Heart right ventricle (tissue), 16 donors: ENCODE results near the gene MIGA2. TPM values are rescaled to one million over a fixed set of nuclear protein-coding genes. Genes with fewer than 3 reads are reported as not detected.
"Not testable (repeated sequence)": the region's sequence is repeated elsewhere in the genome, so short reads cannot be mapped to it uniquely, and the experiment has no call there.

Source experiments
- ATAC-seq, 8 donors: fragments of 200-7000 bp; cut with Tn5 transposase; one replicate each; pipeline ENCODE4 v1.9.1; 2020; ENCODE audit warnings: mild to moderate bottlenecking in 8 of 8, moderate library complexity in 8 of 8, moderate number of reproducible peaks in 1 of 8
- DNase-seq, 2 donors: peaks; one replicate each; pipeline ENCODE4 v3.0.0-alpha.2; 2020
- H3K27ac ChIP-seq, 10 donors: fragments of 200-600 bp; sonication (generic) in 2 of 10; one replicate each; pipeline versions ENCODE4 v1.5.0 to v1.8.0; 2020 to 2022; ENCODE audit warnings: mild to moderate bottlenecking in 3 of 10
- H3K27me3 ChIP-seq, 7 donors: fragments of 200-600 bp; one replicate each; pipeline ENCODE4 v1.8.0; 2021 to 2022; ENCODE audit warnings: mild to moderate bottlenecking in 2 of 7
- H3K36me3 ChIP-seq, 9 donors: fragments of 200-600 bp; sonication (generic) in 1 of 9; one replicate each; pipeline versions ENCODE4 v1.5.0 to v1.8.0; 2020 to 2022; ENCODE audit warnings: mild to moderate bottlenecking in 2 of 9
- H3K4me1 ChIP-seq, 9 donors: fragments of 200-600 bp; sonication (generic) in 1 of 9; one replicate each; pipeline versions ENCODE4 v1.5.0 to v1.8.0; 2020 to 2022; ENCODE audit warnings: mild to moderate bottlenecking in 4 of 9
- H3K4me3 ChIP-seq, 10 donors: fragments of 200-600 bp; sonication (generic) in 2 of 10; one replicate each; pipeline versions ENCODE4 v1.5.0 to v1.8.0; 2020 to 2022; ENCODE audit warnings: mild to moderate bottlenecking in 7 of 10, moderate library complexity in 2 of 10
- H3K9me3 ChIP-seq, 11 donors: fragments of 200-600 bp in 10 of 11; sonication (generic) in 2 of 11; one replicate each; pipeline versions ENCODE4 v1.5.0 to v1.8.0; 2013 to 2022; ENCODE audit warnings: mild to moderate bottlenecking in 2 of 11, control low read depth in 1 of 11, moderate library complexity in 1 of 11
- CTCF ChIP-seq, 9 donors: fragments of 200-600 bp; sonication (generic) in 2 of 9; IDR thresholded peaks; one replicate each; pipeline versions ENCODE4 v1.5.0 to v1.8.0; 2021 to 2022; ENCODE audit warnings: antibody characterized with exemption in 9 of 9, mild to moderate bottlenecking in 5 of 9, moderate library complexity in 1 of 9
- WGBS, 2 donors: extraction: QIAGEN DNeasy Blood & Tissue Kit; methylation state at CpG; one replicate each; pipeline ENCODE4 v1.1.7; 2013; ENCODE audit warnings: inconsistent platforms in 1 of 2; 5-methylcytosine and 5-hydroxymethylcytosine counted together
- intact Hi-C, 10 donors: fragments of 100-400 bp; cut with DNase I; formaldehyde crosslinking; loops; one replicate each; pipeline versions ENCODE4 v1.11.1 to v1.14.2; 2022
- polyA plus RNA-seq, 2 donors: library from polyadenylated mRNA; stranded (reverse); fragments of 200-250 nt; gene quantifications; one replicate each; pipeline ENCODE4 v1.2.3, GENCODE V29; 2013
- total RNA-seq, 10 donors: library from RNA; stranded (reverse); fragmentation: NEBNext Ultra II Directional in 3 of 10; extraction: Animal tissue kit (Norgen Biotek cat#: 25700) in 3 of 10; gene quantifications; one replicate each; pipeline versions ENCODE4 v1.2.1 to v1.2.4, GENCODE V29; 2021 to 2023
- donor health status: Arrhythmogenic right ventricular cardiomyopathy.
- donor health status: ischemic (EF 13 %, LVEDD 7.1; RV severe dilation, severe dysfunction).
- donor health status: healthy with polysubstance abuse.
- donor health status: DM: no; HTN: yes; CAD: no.
- donor health status: DM: no; HTN: no; CAD: no.
- donor health status: ischemic (EF 25% LVEDD 6.9; RV normal size, moderate dysfunction).
- donor health status: ischemic (EF 25% LVEDD 5.7; RV mildly dilated, moderate dysfunction).
- donor health status: healthy.
- donor health status: DM: yes; HTN: yes; CAD: no.
- donor health status: Ischemic cardiomyopathy.
- donor health status: ischemic (EF 35%, LVEDD 5.7; RV mildly dilated, moderate dysfunction).
- donor health status: nonischemic (EF 11% LVEDD 7.7; RV severe dilation, severe dysfunction).
- donor health status: DM: yes; HTN: yes; CAD: no.
- donor health status: PGD.
- donor health status: ischemic (EF 29% LVEDD 5.4; RV normal size, mild dysfunction).
- donor health status: nonischemic (EF 23%, LVEDD 6.1; RV moderate dilation, normal function).

The MIGA2 gene
- total and polyA plus RNA-seq, 12 donors: 30.4 to 46.0 (median 35.9) TPM

DNA sequence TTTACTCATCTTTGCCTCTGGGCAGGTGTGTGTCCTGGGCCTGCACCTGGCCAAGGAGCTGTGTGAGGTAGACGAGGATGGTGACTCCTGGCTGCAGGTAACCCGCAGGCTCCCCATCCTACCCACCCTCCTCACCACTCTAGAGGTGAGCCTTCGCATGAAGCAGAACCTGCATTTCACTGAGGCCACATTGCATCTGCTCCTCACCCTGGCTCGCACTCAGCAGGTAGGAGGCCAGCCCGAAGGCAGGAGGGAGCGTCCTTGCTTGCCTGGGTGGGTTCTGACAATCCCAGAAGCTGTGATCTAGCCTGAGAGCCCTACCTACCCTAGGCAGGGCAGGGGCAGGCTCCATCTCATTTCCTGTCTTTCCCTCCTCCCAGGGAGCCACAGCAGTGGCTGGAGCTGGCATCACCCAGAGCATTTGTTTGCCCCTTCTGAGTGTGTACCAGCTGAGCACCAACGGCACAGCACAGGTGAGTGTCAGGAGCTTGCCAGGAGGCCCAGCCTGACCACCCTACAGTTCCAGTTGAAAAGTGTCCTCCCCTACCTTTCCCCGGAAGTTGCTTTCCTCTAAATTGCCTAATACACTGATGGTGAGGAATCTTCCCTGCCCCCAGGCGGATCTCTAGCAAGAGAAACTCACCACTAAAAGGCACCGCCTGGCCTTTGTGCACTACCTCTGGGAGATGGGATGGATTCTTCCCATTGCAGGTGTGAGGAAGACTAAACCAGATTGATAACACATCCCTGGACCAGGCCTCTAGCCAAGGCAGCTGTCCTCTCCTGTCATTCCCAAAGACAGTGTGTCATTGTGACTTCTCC is 34.7 kb upstream of the MIGA2 start:
- WGBS, 2 donors: 96 to 97% methylated on average over 10 of the region's 10 CpGs
- peaks cover 6 to 100% (median 75%) of the 10 kb centered on the region in 9 donors for H3K36me3 ChIP-seq
- DNase-seq (no peak), ATAC-seq (no peak)
- H3K27me3 ChIP-seq: no peaks in the 10 kb centered on the region
- H3K4me3 ChIP-seq: no peak overlapping the region
- H3K4me1 ChIP-seq: peaks cover 0 to 10% (median 5%) of the 10 kb centered on the region in 9 donors
- TF ChIP-seq CTCF (IDR thresholded peaks at IDR 0.05): no peak
- no peak overlapping the region for H3K27ac ChIP-seq
- no peaks in the 10 kb centered on the region for H3K9me3 ChIP-seq
- intact Hi-C loops: no loop called here

GRCh38 chr9:129002992-129003391 is 33.4 kb upstream of the MIGA2 start:
- ATAC-seq (no peak), DNase-seq (no peak)
- Histone ChIP-seq H3K27me3 (no peaks in the 10 kb centered on the region), H3K27ac (no peak overlapping the region), H3K9me3 (no peaks in the 10 kb centered on the region), H3K4me3 (no peak overlapping the region), H3K36me3 (peaks cover 7 to 100% (median 62%) of the 10 kb centered on the region in 9 donors), H3K4me1 (peaks cover 0 to 20% (median 15%) of the 10 kb centered on the region in 9 donors)
- WGBS, 2 donors: 96 to 98% methylated on average over 9 of the region's 9 CpGs
- intact Hi-C loops: no loop called here
- TF ChIP-seq CTCF (IDR thresholded peaks at IDR 0.05): no peak

DNA sequence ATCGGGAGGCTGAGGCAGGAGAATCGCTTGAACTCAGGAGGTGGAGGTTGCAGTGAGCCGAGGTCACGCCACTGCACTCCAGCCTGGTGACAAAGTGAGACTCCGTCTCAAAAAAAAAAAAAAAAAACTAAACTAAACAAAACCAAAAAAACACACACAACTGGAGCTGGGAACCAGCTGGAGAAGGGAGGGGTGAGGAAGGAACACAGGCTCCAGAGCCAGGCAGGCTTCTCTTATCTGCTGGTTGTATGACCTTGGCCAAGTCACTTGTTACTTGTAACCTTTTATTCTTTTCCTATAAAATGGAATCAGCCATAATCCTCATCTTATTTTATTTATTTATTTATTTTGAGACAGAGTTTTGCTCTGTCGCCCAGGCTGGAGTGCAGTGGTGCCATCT is 32.3 kb upstream of the MIGA2 start:
- H3K27me3 ChIP-seq, H3K9me3 ChIP-seq, H3K4me3 ChIP-seq, H3K27ac ChIP-seq, intact Hi-C loops, ATAC-seq, DNase-seq: not testable (repeated sequence)
- H3K36me3 ChIP-seq: peaks cover 3 to 100% (median 53%) of the 10 kb centered on the region in 9 donors
- peaks cover 0 to 25% (median 15%) of the 10 kb centered on the region in 9 donors for H3K4me1 ChIP-seq
- 95 to 96% methylated on average over 6 of the region's 6 CpGs for WGBS, 2 donors

- WGBS, 2 donors: 86% methylated on average over 10 of the region's 10 CpGs
- intact Hi-C loops: no loop called here
- DNase-seq: no peak
- peaks cover 0 to 25% (median 15%) of the 10 kb centered on the region in 9 donors for H3K4me1 ChIP-seq
- H3K36me3 ChIP-seq: peaks cover 3 to 99% (median 43%) of the 10 kb centered on the region in 9 donors
- no peak for ATAC-seq
- no peaks in the 10 kb centered on the region for H3K27me3 ChIP-seq
- TF ChIP-seq CTCF (IDR thresholded peaks at IDR 0.05): no peak
- peak overlapping the region in 2 of 10 donors; percentile 44 to 69 for H3K27ac ChIP-seq
- no peaks in the 10 kb centered on the region for H3K9me3 ChIP-seq
- H3K4me3 ChIP-seq: no peak overlapping the region
Observed at GRCh38 chr9:129005336-129005997, 31.0 kb upstream of the MIGA2 start.
